ENCODE data around the gene SHROOM3.

- TF ChIP-seq POLR2A (IDR thresholded peaks at IDR 0.05) = no peak
- TF ChIP-seq CTCF (IDR thresholded peaks at IDR 0.05) = no peak
- TF ChIP-seq POLR2AphosphoS5 (IDR thresholded peaks at IDR 0.05) = no peak
Observed at GRCh38 chr4:76758996-76759395, 324.0 kb downstream of the SHROOM3 start.
